Tibial artery (tissue), 4 donors: ENCODE data around the gene ITGB4.

Experiments
- DNase-seq, 2 donors: peaks; one replicate each; pipeline ENCODE4 v3.0.0-alpha.2; 2019
- H3K27ac ChIP-seq, 2 donors: fragments of 200-600 bp; sonication (generic) in 1 of 2; 1 replicate in 1 of 2; 2 replicates in 1 of 2; pipeline ENCODE4 v1.5.1; 2018 to 2019; ENCODE audit warnings: mild to moderate bottlenecking in 1 of 2
- H3K27me3 ChIP-seq, 2 donors: fragments of 200-600 bp; sonication (generic) in 1 of 2; one replicate each; pipeline versions ENCODE4 v1.5.1 to v1.6.0; 2016 to 2019
- H3K36me3 ChIP-seq, 3 donors: fragments of 200-600 bp; sonication (generic) in 2 of 3; one replicate each; pipeline ENCODE4 v1.5.1; 2016 to 2019; ENCODE audit warnings: mild to moderate bottlenecking in 2 of 3
- H3K4me1 ChIP-seq, 4 donors: fragments of 200-600 bp; sonication (generic) in 2 of 4; 1 replicate in 3 of 4; 2 replicates in 1 of 4; pipeline ENCODE4 v1.5.1; 2016 to 2019
- H3K4me3 ChIP-seq, 2 donors: fragments of 200-600 bp; sonication (generic) in 1 of 2; 1 replicate in 1 of 2; 2 replicates in 1 of 2; pipeline ENCODE4 v1.5.1; 2018 to 2019; ENCODE audit warnings: mild to moderate bottlenecking in 2 of 2
- H3K9me3 ChIP-seq, 3 donors: fragments of 200-600 bp; sonication (generic) in 1 of 3; one replicate each; pipeline ENCODE4 v1.5.1; 2016 to 2019
- CTCF ChIP-seq, 2 experiments: fragments of 200-600 bp in 1 of 2; fragments of 450-650 bp in 1 of 2; IDR thresholded peaks; one replicate each; pipeline ENCODE4 v1.5.1; 2017 to 2019; ENCODE audit warnings: antibody characterized with exemption in 2 of 2, mild to moderate bottlenecking in 1 of 2, moderate library complexity in 1 of 2
- intact Hi-C: fragments of 100-400 bp; cut with DNase I; formaldehyde crosslinking; loops from one replicate; pipeline ENCODE4 v1.15.0; 2023; ENCODE audit warnings: low total_unique reads

The ITGB4 gene

GRCh38 chr17:75680431-75680830, 40.8 kb upstream of the ITGB4 start:
- Histone ChIP-seq H3K36me3 (peaks cover 0 to 44% (median 35%) of the 10 kb centered on the region in 3 donors), H3K27me3 (no peaks in the 10 kb centered on the region), H3K9me3 (no peaks in the 10 kb centered on the region), H3K4me1 (peaks cover 0 to 29% (median 8%) of the 10 kb centered on the region in 4 donors), H3K27ac (no peak overlapping the region), H3K4me3 (no peak overlapping the region)
- intact Hi-C loops = loop anchor here (5.0 kb wide), 1 partner anchor 62 kb away; no protein-coding TSS in a partner anchor
- no peak for DNase-seq
- no peak for TF ChIP-seq CTCF (IDR thresholded peaks at IDR 0.05)

- intact Hi-C loops = loop anchor here (5.0 kb wide), 1 partner anchor 61 kb away; no protein-coding TSS in a partner anchor
- Histone ChIP-seq H3K4me1 (peaks cover 0 to 34% (median 7%) of the 10 kb centered on the region in 4 donors), H3K9me3 (no peaks in the 10 kb centered on the region), H3K27ac (no peak overlapping the region), H3K4me3 (no peak overlapping the region), H3K36me3 (peaks cover 0 to 35% (median 31%) of the 10 kb centered on the region in 3 donors), H3K27me3 (no peaks in the 10 kb centered on the region)
- DNase-seq = no peak
- TF ChIP-seq CTCF (IDR thresholded peaks at IDR 0.05) = no peak
Measured at GRCh38 chr17:75681289-75681688, 40.0 kb upstream of the ITGB4 start.

- Histone ChIP-seq H3K9me3 (no peaks in the 10 kb centered on the region), H3K27ac (no peak overlapping the region), H3K4me1 (peaks cover 0 to 39% (median 11%) of the 10 kb centered on the region in 4 donors), H3K27me3 (no peaks in the 10 kb centered on the region), H3K4me3 (no peak overlapping the region), H3K36me3 (peaks cover 0 to 30% (median 20%) of the 10 kb centered on the region in 3 donors)
- TF ChIP-seq CTCF (IDR thresholded peaks at IDR 0.05) = no peak
- intact Hi-C loops = loop anchor here (5.0 kb wide), 1 partner anchor 59 kb away; no protein-coding TSS in a partner anchor
- no peak for DNase-seq
Measured at GRCh38 chr17:75683583-75683982, 37.7 kb upstream of the ITGB4 start.

DNA sequence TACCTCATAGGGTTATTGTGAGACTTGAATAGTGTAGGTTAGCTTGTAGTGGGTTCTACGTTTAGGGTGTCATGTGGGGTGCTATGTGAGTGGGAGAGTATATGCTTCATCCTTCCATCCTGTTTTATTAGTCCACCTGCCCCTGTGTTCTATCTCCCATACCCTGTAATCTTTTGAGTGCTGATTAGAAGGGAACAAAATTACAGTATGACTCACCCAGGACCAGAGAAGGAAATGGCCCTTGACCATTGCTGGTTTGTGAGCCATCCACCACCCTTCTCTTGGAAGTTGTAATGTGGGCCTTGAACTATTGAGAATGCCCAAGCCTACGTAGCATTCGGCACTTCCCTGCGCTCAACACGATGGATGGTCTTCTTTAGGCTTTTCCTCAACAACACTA, 37.0 kb upstream of the ITGB4 start:
- H3K9me3 ChIP-seq = no peaks in the 10 kb centered on the region
- no peak for DNase-seq
- H3K36me3 ChIP-seq = peaks cover 0 to 26% (median 16%) of the 10 kb centered on the region in 3 donors
- no peak for TF ChIP-seq CTCF (IDR thresholded peaks at IDR 0.05)
- intact Hi-C loops = loop anchor here (5.0 kb wide), 1 partner anchor 58 kb away; no protein-coding TSS in a partner anchor
- H3K27me3 ChIP-seq = no peaks in the 10 kb centered on the region
- H3K27ac ChIP-seq = no peak overlapping the region
- H3K4me1 ChIP-seq = peaks cover 0 to 42% (median 12%) of the 10 kb centered on the region in 4 donors
- H3K4me3 ChIP-seq = no peak overlapping the region

DNA sequence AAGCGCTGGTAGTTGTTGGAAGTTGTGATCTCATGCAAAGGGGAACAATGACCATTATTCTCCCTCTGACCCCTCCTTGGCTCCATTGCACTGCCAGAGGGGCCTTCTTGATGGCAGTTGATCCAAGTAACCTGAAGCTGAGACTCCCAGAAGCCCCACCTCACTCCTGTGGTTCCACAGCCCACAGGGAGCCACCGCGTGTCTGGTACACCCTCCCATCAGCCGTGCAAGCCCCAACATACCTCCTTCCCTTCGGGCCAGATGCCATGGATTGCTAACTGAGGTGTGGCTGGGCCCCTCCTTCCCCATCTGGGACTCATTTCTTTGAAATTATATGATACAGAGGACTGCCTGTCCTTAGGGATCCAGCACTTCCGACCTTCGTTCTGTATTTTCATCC, 36.3 kb upstream of the ITGB4 start:
- H3K27me3 ChIP-seq = no peaks in the 10 kb centered on the region
- intact Hi-C loops = loop anchor here (5.0 kb wide), 1 partner anchor 57 kb away; no protein-coding TSS in a partner anchor
- H3K4me1 ChIP-seq = peaks cover 0 to 38% (median 12%) of the 10 kb centered on the region in 4 donors
- H3K27ac ChIP-seq = no peak overlapping the region
- peaks cover 0 to 19% (median 14%) of the 10 kb centered on the region in 3 donors for H3K36me3 ChIP-seq
- no peak for DNase-seq
- no peak for TF ChIP-seq CTCF (IDR thresholded peaks at IDR 0.05)
- no peaks in the 10 kb centered on the region for H3K9me3 ChIP-seq
- no peak overlapping the region for H3K4me3 ChIP-seq
